ENCODE results near the gene MIEF1. TPM values are rescaled to one million over a fixed set of nuclear protein-coding genes. Genes with fewer than 3 reads are reported as not detected.

The MIEF1 gene
- total RNA-seq, 1 experiment from 2014 or later = 49.4 TPM

- no peaks in the 10 kb centered on the region for H3K27me3 ChIP-seq (replicated peaks; ENCODE audit: control insufficient read depth, insufficient read depth, low read length)
- no peaks in the 10 kb centered on the region; the same call in none of the 2 replicates for H3K36me3 ChIP-seq (ENCODE audit: control insufficient read depth, insufficient read depth, low read length)
- peaks cover 8% of the 10 kb centered on the region for H3K4me1 Mint-ChIP-seq (ENCODE audit: low read depth, unreplicated experiment)
- CTCF ChIA-PET = interaction anchor here (1.5 kb wide), 1 partner anchor 150 kb away, joined by 3 read pairs; no protein-coding TSS in a partner anchor
- no peaks in the 10 kb centered on the region for H3K9me3 ChIP-seq
- no peaks in the 10 kb centered on the region for H3K9me3 Mint-ChIP-seq (ENCODE audit: unreplicated experiment)
- no TSS peak for BruUV-seq (replicated peaks)
- H3K27me3 Mint-ChIP-seq (ENCODE audit: insufficient read depth, unreplicated experiment) = no peaks in the 10 kb centered on the region
- no peak overlapping the region for H3K4me3 Mint-ChIP-seq (ENCODE audit: unreplicated experiment)
- POLR2A ChIA-PET = no interaction called here
- intact Hi-C loops (cut with micrococcal nuclease; ENCODE audit: unreplicated experiment) = no loop called here
- H3K36me3 Mint-ChIP-seq (ENCODE audit: insufficient read depth, unreplicated experiment) = peaks cover 7% of the 10 kb centered on the region
- DNase-seq = no peak
- H3K27ac Mint-ChIP-seq (ENCODE audit: unreplicated experiment) = no peak overlapping the region
- TF ChIP-seq, protein P1, sequence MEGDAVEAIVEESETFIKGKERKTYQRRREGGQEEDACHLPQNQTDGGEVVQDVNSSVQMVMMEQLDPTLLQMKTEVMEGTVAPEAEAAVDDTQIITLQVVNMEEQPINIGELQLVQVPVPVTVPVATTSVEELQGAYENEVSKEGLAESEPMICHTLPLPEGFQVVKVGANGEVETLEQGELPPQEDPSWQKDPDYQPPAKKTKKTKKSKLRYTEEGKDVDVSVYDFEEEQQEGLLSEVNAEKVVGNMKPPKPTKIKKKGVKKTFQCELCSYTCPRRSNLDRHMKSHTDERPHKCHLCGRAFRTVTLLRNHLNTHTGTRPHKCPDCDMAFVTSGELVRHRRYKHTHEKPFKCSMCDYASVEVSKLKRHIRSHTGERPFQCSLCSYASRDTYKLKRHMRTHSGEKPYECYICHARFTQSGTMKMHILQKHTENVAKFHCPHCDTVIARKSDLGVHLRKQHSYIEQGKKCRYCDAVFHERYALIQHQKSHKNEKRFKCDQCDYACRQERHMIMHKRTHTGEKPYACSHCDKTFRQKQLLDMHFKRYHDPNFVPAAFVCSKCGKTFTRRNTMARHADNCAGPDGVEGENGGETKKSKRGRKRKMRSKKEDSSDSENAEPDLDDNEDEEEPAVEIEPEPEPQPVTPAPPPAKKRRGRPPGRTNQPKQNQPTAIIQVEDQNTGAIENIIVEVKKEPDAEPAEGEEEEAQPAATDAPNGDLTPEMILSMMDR (IDR thresholded peaks at IDR 0.05; ENCODE audit: insufficient read depth in 1 of 2, low read depth in 1 of 2, low read length in 1 of 2, severe bottlenecking in 1 of 2, unreplicated experiment in 1 of 2) = no peak
- peaks cover 4% of the 10 kb centered on the region; the same call in 1 of the 2 replicates for H3K4me1 ChIP-seq
- H3K4me3 ChIP-seq (ENCODE audit: low read depth, low read length) = no peak overlapping the region
These were observed 21.0 kb upstream of the MIEF1 start for GRCh38 chr22:39481054-39481453.

DNA sequence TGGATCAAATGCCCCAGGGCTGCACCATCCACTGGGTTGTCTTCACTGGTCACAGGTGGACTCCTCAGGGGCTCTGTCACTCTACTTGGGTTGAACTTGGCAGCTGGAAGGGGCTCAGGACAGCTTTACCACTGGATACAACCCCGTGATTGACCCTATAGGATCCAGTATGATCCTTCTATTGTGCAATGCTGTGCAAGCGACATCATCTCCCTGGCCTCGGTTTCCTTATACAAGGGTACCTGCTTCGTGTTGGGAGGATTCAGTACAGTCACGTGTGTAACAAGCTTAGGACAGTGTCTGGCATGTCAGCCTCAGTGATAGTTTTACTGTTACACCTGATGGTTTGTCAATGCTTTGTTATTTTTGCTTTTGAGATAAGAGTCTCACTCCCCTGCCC is 20.5 kb upstream of the MIEF1 start:
- no peaks in the 10 kb centered on the region for H3K9me3 ChIP-seq
- Mint-ChIP-seq H3K9me3 (ENCODE audit: unreplicated experiment) (no peaks in the 10 kb centered on the region), H3K4me3 (ENCODE audit: unreplicated experiment) (no peak overlapping the region), H3K27ac (ENCODE audit: unreplicated experiment) (no peak overlapping the region), H3K27me3 (ENCODE audit: insufficient read depth, unreplicated experiment) (no peaks in the 10 kb centered on the region), H3K4me1 (ENCODE audit: low read depth, unreplicated experiment) (peaks cover 5% of the 10 kb centered on the region), H3K36me3 (ENCODE audit: insufficient read depth, unreplicated experiment) (peaks cover 7% of the 10 kb centered on the region)
- TF ChIP-seq, protein P1 (IDR thresholded peaks at IDR 0.05; ENCODE audit: insufficient read depth in 1 of 2, low read depth in 1 of 2, low read length in 1 of 2, severe bottlenecking in 1 of 2, unreplicated experiment in 1 of 2) = no peak
- H3K4me1 ChIP-seq = no peaks in the 10 kb centered on the region
- no TSS peak for BruUV-seq (replicated peaks)
- ChIA-PET CTCF (interaction anchor here (1.5 kb wide), 1 partner anchor 150 kb away, joined by 3 read pairs; no protein-coding TSS in a partner anchor), POLR2A (no interaction called here)
- no peaks in the 10 kb centered on the region; the same call in none of the 2 replicates for H3K36me3 ChIP-seq (ENCODE audit: control insufficient read depth, insufficient read depth, low read length)
- H3K4me3 ChIP-seq (ENCODE audit: low read depth, low read length) = no peak overlapping the region
- intact Hi-C loops (cut with micrococcal nuclease; ENCODE audit: unreplicated experiment) = no loop called here
- no peaks in the 10 kb centered on the region for H3K27me3 ChIP-seq (replicated peaks; ENCODE audit: control insufficient read depth, insufficient read depth, low read length)
- DNase-seq = no peak

- TF ChIP-seq, protein P1 (IDR thresholded peaks at IDR 0.05; ENCODE audit: insufficient read depth in 1 of 2, low read depth in 1 of 2, low read length in 1 of 2, severe bottlenecking in 1 of 2, unreplicated experiment in 1 of 2) = no peak
- peaks cover 5% of the 10 kb centered on the region for H3K4me1 Mint-ChIP-seq (ENCODE audit: low read depth, unreplicated experiment)
- H3K4me3 Mint-ChIP-seq (ENCODE audit: unreplicated experiment) = no peak overlapping the region
- no peaks in the 10 kb centered on the region for H3K27me3 ChIP-seq (replicated peaks; ENCODE audit: control insufficient read depth, insufficient read depth, low read length)
- no peaks in the 10 kb centered on the region for H3K27me3 Mint-ChIP-seq (ENCODE audit: insufficient read depth, unreplicated experiment)
- H3K36me3 ChIP-seq (ENCODE audit: control insufficient read depth, insufficient read depth, low read length) = no peaks in the 10 kb centered on the region
- no peak overlapping the region for H3K27ac Mint-ChIP-seq (ENCODE audit: unreplicated experiment)
- intact Hi-C loops (cut with micrococcal nuclease; ENCODE audit: unreplicated experiment) = no loop called here
- H3K4me1 ChIP-seq = no peaks in the 10 kb centered on the region
- H3K9me3 Mint-ChIP-seq (ENCODE audit: unreplicated experiment) = no peaks in the 10 kb centered on the region
- POLR2A ChIA-PET = interaction anchor here (1.0 kb wide), 1 partner anchor 19 kb away, joined by 3 read pairs; the partner anchor contains the start of gene MIEF1
- no peaks in the 10 kb centered on the region for H3K9me3 ChIP-seq
- CTCF ChIA-PET = interaction anchor here (1.5 kb wide), 1 partner anchor 151 kb away, joined by 3 read pairs; no protein-coding TSS in a partner anchor
- DNase-seq = no peak
- peaks cover 4% of the 10 kb centered on the region for H3K36me3 Mint-ChIP-seq (ENCODE audit: insufficient read depth, unreplicated experiment)
- no TSS peak for BruUV-seq (replicated peaks)
- H3K4me3 ChIP-seq (ENCODE audit: low read depth, low read length) = no peak overlapping the region
These were observed 19.3 kb upstream of the MIEF1 start for GRCh38 chr22:39482768-39483167.

All from Caco-2 (cell line).